Measurements from ENCODE around the gene PSMB7.

Gene PSMB7

DNA sequence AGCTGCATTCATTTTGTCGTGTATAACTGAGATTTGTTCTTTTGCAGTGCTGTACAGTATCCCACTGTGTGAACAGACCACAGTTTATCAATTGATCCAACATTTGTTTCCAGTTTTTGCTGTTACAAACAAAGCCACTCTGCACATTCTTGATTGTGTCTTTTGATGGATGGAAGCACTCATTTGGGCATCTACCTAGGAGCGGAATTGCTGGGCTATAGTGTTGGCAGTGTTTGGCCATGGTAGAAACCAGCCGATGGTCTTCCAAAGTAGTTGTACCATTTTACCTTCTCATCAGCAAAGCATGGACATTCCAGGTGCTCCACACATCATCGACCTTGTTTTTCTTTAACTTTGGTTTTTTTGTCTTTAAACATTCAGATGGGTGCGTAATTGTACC is 77.7 kb downstream of the PSMB7 start:
- intact Hi-C loops (cut with DNase I), result no loop called here
- DNase-seq, result no peak

GRCh38 chr9:124335320-124335707 is 79.9 kb downstream of the PSMB7 start:
- no peak for DNase-seq
- intact Hi-C loops (cut with DNase I), result no loop called here

DNA sequence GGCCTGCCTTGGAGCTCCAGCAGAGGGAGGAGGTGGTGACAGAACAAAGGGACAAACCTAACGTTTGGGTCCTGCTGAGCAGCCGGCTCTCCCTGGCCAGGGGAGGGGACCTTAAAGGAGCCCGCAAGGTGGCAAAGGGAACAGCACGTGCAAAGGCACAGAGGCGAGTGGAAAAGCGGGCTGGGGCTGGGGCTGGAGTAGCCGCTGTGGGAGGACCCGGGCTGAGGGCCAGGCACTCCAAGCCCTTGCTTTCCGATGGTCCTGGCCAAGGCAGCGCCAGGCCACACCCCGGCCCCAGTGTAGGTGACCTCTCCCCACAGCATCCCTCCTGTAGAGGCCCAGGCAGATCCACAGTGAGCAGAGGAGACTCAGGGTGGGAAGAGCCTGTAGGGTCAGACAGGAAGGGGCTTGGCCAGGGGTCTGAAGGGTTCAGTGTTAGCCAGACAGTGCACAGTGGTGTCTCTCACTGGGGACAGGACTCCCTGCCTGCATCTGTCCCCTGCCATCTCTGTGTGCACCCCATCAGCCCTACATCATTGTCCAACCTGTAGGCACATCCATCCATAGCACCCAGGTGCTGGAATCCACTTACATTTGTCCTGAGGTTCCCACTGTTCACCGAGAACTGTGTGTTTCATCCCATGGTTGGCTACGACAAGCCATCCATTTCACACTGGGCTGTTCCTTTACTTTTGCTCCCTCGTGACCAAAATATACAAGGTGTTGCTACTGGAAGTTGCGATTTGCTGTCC is 80.5 kb downstream of the PSMB7 start:
- DNase-seq, result no peak

GRCh38 chr9:124333203-124333579 is 82.1 kb downstream of the PSMB7 start:
- DNase-seq, result no peak
- intact Hi-C loops (cut with DNase I), result no loop called here

More for the DNA sequence above, 80.5 kb downstream of the PSMB7 start:
- intact Hi-C loops (cut with DNase I), result no loop called here

- intact Hi-C loops (cut with DNase I), result no loop called here
- DNase-seq, result no peak
Measured at GRCh38 chr9:124332361-124333202, 82.7 kb downstream of the PSMB7 start.

DNA sequence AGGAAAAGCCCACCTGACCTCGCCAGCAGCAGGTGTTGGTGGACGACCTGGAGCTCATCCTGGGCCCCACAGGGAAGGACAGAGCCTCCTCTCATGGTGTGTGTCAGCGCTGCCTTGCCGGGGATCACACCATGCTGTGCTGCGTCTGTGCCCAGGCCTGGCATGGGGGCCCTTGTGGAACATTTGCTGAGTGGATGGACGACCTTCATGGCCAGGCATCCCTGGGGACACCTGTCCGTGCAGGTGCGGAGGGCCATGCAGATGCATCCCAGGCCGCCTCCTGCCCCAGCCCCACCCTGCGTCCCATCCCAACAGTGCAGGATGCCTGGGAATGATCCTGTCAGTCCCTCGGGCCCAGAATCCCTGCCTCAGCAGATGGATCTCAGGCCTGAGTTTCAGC is 83.7 kb downstream of the PSMB7 start:
- DNase-seq, result no peak
- intact Hi-C loops (cut with DNase I), result no loop called here

GRCh38 chr9:124330011-124330697 is 85.1 kb downstream of the PSMB7 start:
- intact Hi-C loops (cut with DNase I), result no loop called here
- DNase-seq, result peak in 1 of 10 donors; percentile 32

DNA sequence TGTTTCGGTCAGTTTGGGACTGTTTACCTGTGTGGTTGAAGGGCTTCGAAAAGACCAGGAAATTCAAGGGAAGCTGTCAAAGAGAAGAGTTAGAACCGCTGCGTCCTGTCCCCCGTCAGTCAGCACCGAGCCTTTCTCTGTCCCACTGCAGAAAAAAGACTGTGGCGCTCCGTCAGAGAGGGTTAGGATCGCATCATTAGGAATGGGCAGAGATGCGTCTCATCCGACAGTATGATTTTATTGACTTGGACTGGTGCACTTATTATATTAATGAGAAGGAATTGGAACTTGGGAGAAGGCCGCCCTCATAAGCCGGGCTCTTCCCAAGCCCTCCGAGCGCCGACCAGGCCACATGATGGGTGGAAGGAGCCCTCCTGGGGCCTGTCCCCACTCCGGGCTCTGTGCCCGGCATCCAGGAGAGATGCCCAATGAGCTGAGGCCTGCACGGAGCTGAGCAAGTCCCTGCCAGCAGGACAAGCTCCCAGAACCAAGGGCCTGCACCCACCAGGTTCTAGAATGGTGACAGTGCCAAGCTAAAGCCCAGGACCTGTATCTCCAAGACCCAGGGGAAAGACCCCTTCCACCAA is 85.9 kb downstream of the PSMB7 start:
- no peak for DNase-seq
- intact Hi-C loops (cut with DNase I), result loop anchor here (10.0 kb wide), 1 partner anchor 204 kb away; no protein-coding TSS in a partner anchor

GRCh38 chr9:124328285-124328684 is 87.0 kb downstream of the PSMB7 start:
- no peak for DNase-seq
- intact Hi-C loops (cut with DNase I), result loop anchor here (10.0 kb wide), 1 partner anchor 203 kb away; no protein-coding TSS in a partner anchor

GRCh38 chr9:124327491-124327890 is 87.8 kb downstream of the PSMB7 start:
- intact Hi-C loops (cut with DNase I), result loop anchor here (10.0 kb wide), 1 partner anchor 203 kb away; no protein-coding TSS in a partner anchor
- DNase-seq, result no peak

- intact Hi-C loops (cut with DNase I), result loop anchor here (10.0 kb wide), 1 partner anchor 202 kb away; no protein-coding TSS in a partner anchor
- no peak for DNase-seq
Measured at GRCh38 chr9:124326378-124326777, 88.9 kb downstream of the PSMB7 start.

GRCh38 chr9:124325816-124326215 is 89.4 kb downstream of the PSMB7 start:
- DNase-seq, result no peak
- intact Hi-C loops (cut with DNase I), result loop anchor here (10.0 kb wide), 1 partner anchor 201 kb away; no protein-coding TSS in a partner anchor

DNA sequence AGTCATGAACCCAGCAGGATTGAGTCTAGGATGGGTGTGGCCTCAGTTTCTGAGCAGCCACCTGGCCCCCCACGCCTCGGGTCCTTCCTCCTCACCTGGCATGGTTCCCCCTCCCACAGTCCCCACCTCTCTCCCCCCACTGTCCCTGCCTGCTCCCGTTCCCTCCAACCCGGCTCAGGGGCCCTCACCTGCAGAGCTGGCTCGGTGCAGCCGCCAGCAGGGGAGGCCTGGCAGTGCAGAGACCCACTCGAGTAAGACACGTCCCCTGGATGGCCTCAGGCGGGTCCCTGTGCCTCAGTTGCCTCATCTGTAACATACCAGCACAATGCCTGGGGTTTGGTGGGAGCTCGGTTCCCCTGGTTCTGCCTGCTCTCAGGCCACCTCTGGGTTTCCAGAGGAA is 91.3 kb downstream of the PSMB7 start:
- DNase-seq, result no peak
- intact Hi-C loops (cut with DNase I), result loop anchor here (10.0 kb wide), 1 partner anchor 199 kb away; no protein-coding TSS in a partner anchor

DNA sequence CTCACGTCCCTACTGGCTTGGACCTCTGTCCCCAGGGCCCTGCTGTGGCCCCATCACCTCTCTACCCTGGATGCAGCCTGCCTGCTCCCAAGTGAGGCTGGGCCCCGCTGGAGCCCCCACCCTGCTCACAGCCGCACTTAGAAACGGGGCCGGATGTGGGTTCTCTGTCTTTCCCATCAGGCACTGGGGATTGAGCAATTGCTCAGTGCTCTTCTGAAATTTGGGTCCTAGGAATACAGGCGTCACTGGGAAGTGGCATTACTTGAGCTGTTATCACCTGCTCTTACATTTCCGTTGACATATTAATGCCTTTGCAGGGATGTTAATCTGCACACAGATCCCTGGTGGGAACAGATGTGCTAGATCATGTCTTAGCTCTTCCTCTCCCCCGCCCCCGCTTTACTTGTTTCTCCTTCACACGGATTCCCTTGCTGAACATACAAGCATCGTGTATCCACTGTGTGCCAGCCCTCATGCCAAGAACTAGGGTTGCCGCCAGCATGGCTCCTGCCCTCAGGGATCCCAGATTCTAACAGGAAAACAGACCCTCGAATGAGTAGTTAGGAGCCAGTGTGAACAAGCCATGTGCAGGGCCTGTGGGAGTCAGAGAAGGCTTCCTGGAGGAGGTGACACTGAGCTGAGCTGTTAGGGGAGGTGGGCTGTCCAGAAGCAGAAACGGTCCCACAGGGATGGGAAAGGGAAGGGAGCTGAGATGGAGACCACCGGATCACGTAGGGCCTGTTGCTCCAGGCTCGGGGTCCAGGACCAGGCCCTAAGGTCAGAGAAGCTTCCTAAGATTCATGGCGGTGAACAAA is 92.4 kb downstream of the PSMB7 start:
- intact Hi-C loops (cut with DNase I), result loop anchor here (10.0 kb wide), 1 partner anchor 198 kb away; no protein-coding TSS in a partner anchor
- DNase-seq, result no peak

- intact Hi-C loops (cut with DNase I), result loop anchor here (10.0 kb wide), 1 partner anchor 197 kb away; no protein-coding TSS in a partner anchor
- no peak for DNase-seq
Measured at GRCh38 chr9:124321935-124322334, 93.3 kb downstream of the PSMB7 start.

DNA sequence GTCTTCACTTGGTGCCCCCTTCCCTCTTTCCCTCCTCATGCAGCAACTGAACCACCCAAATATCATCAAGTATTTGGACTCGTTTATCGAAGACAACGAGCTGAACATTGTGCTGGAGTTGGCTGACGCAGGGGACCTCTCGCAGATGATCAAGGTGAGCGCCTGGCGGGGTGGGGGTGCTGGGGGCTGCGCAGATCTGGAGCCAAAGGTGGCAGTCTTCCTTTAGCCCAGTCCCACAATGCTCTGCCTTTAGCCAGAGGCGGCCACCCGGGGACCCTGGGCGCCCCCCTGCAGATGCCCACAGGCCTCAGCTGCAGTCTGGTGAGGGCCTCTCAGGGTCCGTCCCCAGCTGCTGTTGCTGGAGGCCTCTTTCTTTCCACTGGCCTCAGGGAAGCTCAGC is 93.8 kb downstream of the PSMB7 start:
- DNase-seq, result no peak
- intact Hi-C loops (cut with DNase I), result loop anchor here (10.0 kb wide), 1 partner anchor 197 kb away; no protein-coding TSS in a partner anchor

GRCh38 chr9:124320062-124320973 is 94.9 kb downstream of the PSMB7 start:
- intact Hi-C loops (cut with DNase I), result loop anchor here (10.0 kb wide), 1 partner anchor 196 kb away; no protein-coding TSS in a partner anchor

GRCh38 chr9:124315882-124316281 is 99.4 kb downstream of the PSMB7 start:
- intact Hi-C loops (cut with DNase I), result no loop called here
- DNase-seq, result no peak

More at GRCh38 chr9:124320062-124320973, 94.9 kb downstream of the PSMB7 start:
- peak in 8 of 10 donors; percentile 47 to 95 (median 74) for DNase-seq

Measured in posterior cingulate gyrus (tissue), 11 donors.